HG02884 (cell line): ENCODE results near the gene NDST1.
"Not testable (repeated sequence)": the region's sequence is repeated elsewhere in the genome, so short reads cannot be mapped to it uniquely, and the experiment has no call there.

Experiments used
- ATAC-seq: cut with Tn5 transposase; IDR thresholded peaks from one replicate; pipeline ENCODE4 v1.9.1; 2021; ENCODE audit warnings: mild to moderate bottlenecking, moderate library complexity; ENCODE audit not compliant: unreplicated experiment

Gene NDST1

GRCh38 chr5:150507474-150508276, at the start of gene NDST1:
Gene NDST1 (plus strand): TSS chr5:150508131. CDS start chr5:150521255, 13,124 bp downstream.
- no peak for ATAC-seq

GRCh38 chr5:150458802-150459557, 49.0 kb upstream of the NDST1 start:
- ATAC-seq: peak; percentile 60

- ATAC-seq: no peak
Observed at GRCh38 chr5:150460781-150461180, 47.1 kb upstream of the NDST1 start.

GRCh38 chr5:150461231-150461630, 46.7 kb upstream of the NDST1 start:
- ATAC-seq: peak; percentile 75

GRCh38 chr5:150464554-150465012, 43.3 kb upstream of the NDST1 start:
- ATAC-seq: no peak

- no peak for ATAC-seq
Observed at GRCh38 chr5:150465927-150466326, 42.0 kb upstream of the NDST1 start.

- no peak for ATAC-seq
Observed at GRCh38 chr5:150468206-150468605, 39.7 kb upstream of the NDST1 start.

- ATAC-seq: no peak
Observed at GRCh38 chr5:150469718-150470469, 38.0 kb upstream of the NDST1 start.

GRCh38 chr5:150473673-150474358, 34.1 kb upstream of the NDST1 start:
- no peak for ATAC-seq

GRCh38 chr5:150476568-150476967, 31.4 kb upstream of the NDST1 start:
- ATAC-seq: not testable (repeated sequence)

- ATAC-seq: no peak
Observed at GRCh38 chr5:150479416-150479815, 28.5 kb upstream of the NDST1 start.

- ATAC-seq: no peak
Observed at GRCh38 chr5:150481708-150481965, 26.3 kb upstream of the NDST1 start.

GRCh38 chr5:150481972-150482406, 25.9 kb upstream of the NDST1 start:
- ATAC-seq: no peak

- no peak for ATAC-seq
Observed at GRCh38 chr5:150484964-150485692, 22.8 kb upstream of the NDST1 start.

- no peak for ATAC-seq
Observed at GRCh38 chr5:150485693-150486401, 22.1 kb upstream of the NDST1 start.

GRCh38 chr5:150486402-150487198, 21.3 kb upstream of the NDST1 start:
- no peak for ATAC-seq

- no peak for ATAC-seq
Observed at GRCh38 chr5:150487199-150488061, 20.5 kb upstream of the NDST1 start.
